Measurements from ENCODE around the gene ADORA3.

DNA sequence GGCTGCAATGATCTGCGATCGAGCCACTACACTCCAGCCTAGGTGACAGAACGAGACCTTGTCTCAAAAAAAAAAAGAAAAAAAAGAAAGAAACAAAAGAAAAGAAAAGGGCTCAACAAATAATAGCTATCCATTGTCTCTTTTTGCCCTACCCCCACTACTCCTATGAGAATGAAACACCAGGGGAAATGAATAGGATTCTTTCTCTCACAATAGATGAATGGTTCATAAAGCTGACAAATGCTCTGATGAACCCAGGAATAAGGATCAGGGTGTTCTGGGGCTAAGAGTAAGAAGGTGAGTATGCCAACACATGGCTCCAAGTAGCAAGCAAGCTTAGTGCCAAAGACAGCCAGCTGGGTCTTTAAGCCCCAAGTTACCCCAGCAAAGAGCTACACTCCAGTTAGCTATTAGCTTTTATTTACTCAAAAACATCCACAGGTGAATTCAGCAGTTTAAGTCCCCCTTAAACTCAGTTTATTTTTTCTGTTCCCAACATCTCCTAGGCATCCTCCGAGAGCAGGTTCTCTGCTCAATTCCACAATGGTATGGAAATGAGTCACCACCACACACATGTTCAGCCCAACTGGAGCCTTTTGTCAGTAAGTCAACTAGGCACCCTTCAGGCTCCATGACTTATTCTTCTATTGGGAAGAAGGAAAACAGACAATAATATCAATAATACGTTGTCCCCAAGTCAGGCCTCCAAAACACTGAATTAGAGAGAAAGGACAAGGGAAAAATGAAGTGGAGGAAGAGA is 4.2 kb downstream of the ADORA3 start:
- TF ChIP-seq POLR2A (IDR thresholded peaks at IDR 0.05; ENCODE audit: extremely low read depth, insufficient read length) (no peak), MYC (IDR thresholded peaks at IDR 0.05; ENCODE audit: low read depth, low read length) (no peak)
- TF ChIP-seq, protein P1, sequence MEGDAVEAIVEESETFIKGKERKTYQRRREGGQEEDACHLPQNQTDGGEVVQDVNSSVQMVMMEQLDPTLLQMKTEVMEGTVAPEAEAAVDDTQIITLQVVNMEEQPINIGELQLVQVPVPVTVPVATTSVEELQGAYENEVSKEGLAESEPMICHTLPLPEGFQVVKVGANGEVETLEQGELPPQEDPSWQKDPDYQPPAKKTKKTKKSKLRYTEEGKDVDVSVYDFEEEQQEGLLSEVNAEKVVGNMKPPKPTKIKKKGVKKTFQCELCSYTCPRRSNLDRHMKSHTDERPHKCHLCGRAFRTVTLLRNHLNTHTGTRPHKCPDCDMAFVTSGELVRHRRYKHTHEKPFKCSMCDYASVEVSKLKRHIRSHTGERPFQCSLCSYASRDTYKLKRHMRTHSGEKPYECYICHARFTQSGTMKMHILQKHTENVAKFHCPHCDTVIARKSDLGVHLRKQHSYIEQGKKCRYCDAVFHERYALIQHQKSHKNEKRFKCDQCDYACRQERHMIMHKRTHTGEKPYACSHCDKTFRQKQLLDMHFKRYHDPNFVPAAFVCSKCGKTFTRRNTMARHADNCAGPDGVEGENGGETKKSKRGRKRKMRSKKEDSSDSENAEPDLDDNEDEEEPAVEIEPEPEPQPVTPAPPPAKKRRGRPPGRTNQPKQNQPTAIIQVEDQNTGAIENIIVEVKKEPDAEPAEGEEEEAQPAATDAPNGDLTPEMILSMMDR (IDR thresholded peaks at IDR 0.05; ENCODE audit: low read depth, low read length): no peak

Measured in NB4 (cell line).